ENCODE data around the gene IQSEC1. TPM values are rescaled to one million over a fixed set of nuclear protein-coding genes. Genes with fewer than 3 reads are reported as not detected.

Gene IQSEC1
- total and polyA plus RNA-seq, 2 donors (not counting 1 experiment from before 2014, with no cell fraction given) = 4.3 to 18.2 TPM

DNA sequence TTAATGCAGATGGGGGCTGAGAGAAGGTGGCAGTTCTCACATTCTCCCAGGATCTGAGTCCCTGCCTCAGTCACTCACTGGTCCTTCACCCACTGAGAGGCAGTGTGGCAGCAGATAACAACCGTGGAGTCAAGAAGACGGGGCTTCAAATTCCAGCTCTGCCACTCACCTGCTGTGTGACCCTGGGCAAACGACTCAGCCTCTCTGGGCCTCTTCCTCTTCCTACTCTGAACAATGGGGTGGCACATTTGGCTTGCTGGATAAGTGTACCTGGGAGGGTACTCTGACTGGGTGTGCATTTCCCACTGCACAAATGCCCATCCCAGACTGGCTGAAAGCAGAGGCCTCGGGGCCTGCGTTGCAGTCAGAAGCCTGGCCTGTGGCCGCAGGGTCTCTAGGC, 10.0 kb upstream of the IQSEC1 start:
- Histone ChIP-seq H3K36me3 (ENCODE audit: control insufficient read depth, insufficient read depth, low read length) (no peaks in the 10 kb centered on the region), H2AFZ (ENCODE audit: low read length) (no peak overlapping the region), H3K27ac (ENCODE audit: insufficient read depth, low read length) (no peak overlapping the region), H3K4me3 (replicated peaks in 1 of 4; ENCODE audit: control extremely low read depth in 1 of 4, insufficient read depth in 1 of 4, low read depth in 3 of 4, low read length in 4 of 4) (no peak overlapping the region), H3K4me2 (ENCODE audit: extremely low read depth, insufficient read depth, low read length) (no peak overlapping the region), H3K27me3 (ENCODE audit: control insufficient read depth, insufficient read depth, low read length) (peaks cover 3% of the 10 kb centered on the region), H3K9ac (ENCODE audit: insufficient read depth, low read length) (no peak overlapping the region), H3K4me1 (ENCODE audit: control insufficient read depth, extremely low read depth, insufficient read depth, low read length) (no peaks in the 10 kb centered on the region), H3K79me2 (ENCODE audit: control insufficient read depth, insufficient read depth, low read length) (no peaks in the 10 kb centered on the region), H3K9me3 (ENCODE audit: control insufficient read depth, insufficient read depth, low read depth, low read length) (no peaks in the 10 kb centered on the region), H4K20me1 (ENCODE audit: control insufficient read depth, extremely low read depth, insufficient read depth, low read length) (no peaks in the 10 kb centered on the region)
- DNase-seq (ENCODE audit: low read depth in 2 of 2) = no peak
- TF ChIP-seq EZH2 (IDR thresholded peaks at IDR 0.05; ENCODE audit: low read length, missing control alignments) = no peak
- TF ChIP-seq, protein P1, sequence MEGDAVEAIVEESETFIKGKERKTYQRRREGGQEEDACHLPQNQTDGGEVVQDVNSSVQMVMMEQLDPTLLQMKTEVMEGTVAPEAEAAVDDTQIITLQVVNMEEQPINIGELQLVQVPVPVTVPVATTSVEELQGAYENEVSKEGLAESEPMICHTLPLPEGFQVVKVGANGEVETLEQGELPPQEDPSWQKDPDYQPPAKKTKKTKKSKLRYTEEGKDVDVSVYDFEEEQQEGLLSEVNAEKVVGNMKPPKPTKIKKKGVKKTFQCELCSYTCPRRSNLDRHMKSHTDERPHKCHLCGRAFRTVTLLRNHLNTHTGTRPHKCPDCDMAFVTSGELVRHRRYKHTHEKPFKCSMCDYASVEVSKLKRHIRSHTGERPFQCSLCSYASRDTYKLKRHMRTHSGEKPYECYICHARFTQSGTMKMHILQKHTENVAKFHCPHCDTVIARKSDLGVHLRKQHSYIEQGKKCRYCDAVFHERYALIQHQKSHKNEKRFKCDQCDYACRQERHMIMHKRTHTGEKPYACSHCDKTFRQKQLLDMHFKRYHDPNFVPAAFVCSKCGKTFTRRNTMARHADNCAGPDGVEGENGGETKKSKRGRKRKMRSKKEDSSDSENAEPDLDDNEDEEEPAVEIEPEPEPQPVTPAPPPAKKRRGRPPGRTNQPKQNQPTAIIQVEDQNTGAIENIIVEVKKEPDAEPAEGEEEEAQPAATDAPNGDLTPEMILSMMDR (conservative IDR thresholded peaks at IDR 0.05 in 1 of 2, IDR thresholded peaks at IDR 0.05 in 1 of 2; ENCODE audit: low read depth in 1 of 2, low read length in 2 of 2) = no peak

GRCh38 chr3:13082677-13083076, 9.4 kb upstream of the IQSEC1 start:
- H3K27ac ChIP-seq (ENCODE audit: insufficient read depth, low read length) = no peak overlapping the region
- TF ChIP-seq, protein P1 (conservative IDR thresholded peaks at IDR 0.05 in 1 of 2, IDR thresholded peaks at IDR 0.05 in 1 of 2; ENCODE audit: low read depth in 1 of 2, low read length in 2 of 2) = no peak
- TF ChIP-seq EZH2 (IDR thresholded peaks at IDR 0.05; ENCODE audit: low read length, missing control alignments) = no peak

GRCh38 chr3:13081603-13082360, 8.6 kb upstream of the IQSEC1 start:
- no peak overlapping the region for H3K9ac ChIP-seq (ENCODE audit: insufficient read depth, low read length)
- no peaks in the 10 kb centered on the region for H3K36me3 ChIP-seq (ENCODE audit: control insufficient read depth, insufficient read depth, low read length)
- H3K27ac ChIP-seq (ENCODE audit: insufficient read depth, low read length) = no peak overlapping the region
- H3K4me3 ChIP-seq (replicated peaks in 1 of 4; ENCODE audit: control extremely low read depth in 1 of 4, insufficient read depth in 1 of 4, low read depth in 3 of 4, low read length in 4 of 4) = no peak overlapping the region
- no peaks in the 10 kb centered on the region for H3K9me3 ChIP-seq (ENCODE audit: control insufficient read depth, insufficient read depth, low read depth, low read length)
- no peak for DNase-seq (ENCODE audit: low read depth in 2 of 2)
- H3K27me3 ChIP-seq (ENCODE audit: control insufficient read depth, insufficient read depth, low read length) = peaks cover 7% of the 10 kb centered on the region
- no peak overlapping the region for H3K4me2 ChIP-seq (ENCODE audit: extremely low read depth, insufficient read depth, low read length)
- H4K20me1 ChIP-seq (ENCODE audit: control insufficient read depth, extremely low read depth, insufficient read depth, low read length) = no peaks in the 10 kb centered on the region
- no peaks in the 10 kb centered on the region for H3K79me2 ChIP-seq (ENCODE audit: control insufficient read depth, insufficient read depth, low read length)
- H3K4me1 ChIP-seq (ENCODE audit: control insufficient read depth, extremely low read depth, insufficient read depth, low read length) = no peaks in the 10 kb centered on the region
- no peak overlapping the region for H2AFZ ChIP-seq (ENCODE audit: low read length)
- no peak for TF ChIP-seq EZH2 (IDR thresholded peaks at IDR 0.05; ENCODE audit: low read length, missing control alignments)
- TF ChIP-seq, protein P1 (conservative IDR thresholded peaks at IDR 0.05 in 1 of 2, IDR thresholded peaks at IDR 0.05 in 1 of 2; ENCODE audit: low read depth in 1 of 2, low read length in 2 of 2) = no peak

More at GRCh38 chr3:13082677-13083076, 9.4 kb upstream of the IQSEC1 start:
- Histone ChIP-seq H2AFZ (ENCODE audit: low read length) (no peak overlapping the region), H3K9ac (ENCODE audit: insufficient read depth, low read length) (no peak overlapping the region), H3K27me3 (ENCODE audit: control insufficient read depth, insufficient read depth, low read length) (peaks cover 7% of the 10 kb centered on the region), H4K20me1 (ENCODE audit: control insufficient read depth, extremely low read depth, insufficient read depth, low read length) (no peaks in the 10 kb centered on the region), H3K79me2 (ENCODE audit: control insufficient read depth, insufficient read depth, low read length) (no peaks in the 10 kb centered on the region), H3K4me1 (ENCODE audit: control insufficient read depth, extremely low read depth, insufficient read depth, low read length) (no peaks in the 10 kb centered on the region), H3K36me3 (ENCODE audit: control insufficient read depth, insufficient read depth, low read length) (no peaks in the 10 kb centered on the region), H3K9me3 (ENCODE audit: control insufficient read depth, insufficient read depth, low read depth, low read length) (no peaks in the 10 kb centered on the region), H3K4me3 (replicated peaks in 1 of 4; ENCODE audit: control extremely low read depth in 1 of 4, insufficient read depth in 1 of 4, low read depth in 3 of 4, low read length in 4 of 4) (no peak overlapping the region), H3K4me2 (ENCODE audit: extremely low read depth, insufficient read depth, low read length) (no peak overlapping the region)
- DNase-seq (ENCODE audit: low read depth in 2 of 2) = no peak
